Pancreas (tissue), 10 donors: Measurements from ENCODE around the gene LAMA2. TPM values are rescaled to one million over a fixed set of nuclear protein-coding genes. Genes with fewer than 3 reads are reported as not detected.
"Not testable (repeated sequence)": the region's sequence is repeated elsewhere in the genome, so short reads cannot be mapped to it uniquely, and the experiment has no call there.

Experiments
- ATAC-seq, 4 donors: fragments of 200-7000 bp; cut with Tn5 transposase; one replicate each; pipeline versions ENCODE4 v1.8.0 to v1.9.1; 2020; ENCODE audit warnings: mild to moderate bottlenecking in 4 of 4, moderate library complexity in 4 of 4
- DNase-seq, 6 donors: peaks; one replicate each; pipeline ENCODE4 v3.0.0-alpha.2; 2020
- FAIRE-seq: peaks from 2 replicates; lab custom pipeline; 2012; peaks lifted over from hg19 to GRCh38; lab: Jason Lieb, UNC
- H3K27ac ChIP-seq, 4 donors: fragments of 200-600 bp; sonication (generic); 1 replicate in 3 of 4; 2 replicates in 1 of 4; pipeline versions ENCODE4 v1.5.0 to v1.8.0; 2020
- H3K27me3 ChIP-seq, 4 donors: fragments of 200-600 bp; one replicate each; pipeline ENCODE4 v1.8.0; 2021
- H3K36me3 ChIP-seq, 3 donors: fragments of 200-600 bp; sonication (generic) in 1 of 3; one replicate each; pipeline versions ENCODE4 v1.5.0 to v1.8.0; 2020 to 2021
- H3K4me1 ChIP-seq, 3 donors: fragments of 200-600 bp; one replicate each; pipeline ENCODE4 v1.8.0; 2021
- H3K4me3 ChIP-seq, 4 donors: fragments of 200-600 bp; sonication (generic) in 2 of 4; one replicate each; pipeline versions ENCODE4 v1.5.0 to v1.8.0; 2020 to 2021
- H3K9me3 ChIP-seq, 4 donors: fragments of 200-600 bp; one replicate each; pipeline ENCODE4 v1.8.0; 2021
- WGBS, 2 donors: extraction: QIAGEN DNeasy Blood & Tissue Kit; methylation state at CpG; one replicate each; pipeline ENCODE4 v1.1.7; 2013; 5-methylcytosine and 5-hydroxymethylcytosine counted together
- intact Hi-C, 3 donors: fragments of 100-400 bp; cut with DNase I; formaldehyde crosslinking; loops; one replicate each; pipeline versions ENCODE4 v1.11.1 to v1.14.2; 2022
- polyA plus RNA-seq, 2 donors: library from polyadenylated mRNA; stranded (reverse); fragments of 200-250 nt; gene quantifications; one replicate each; pipeline ENCODE4 v1.2.3, GENCODE V29; 2013
- total RNA-seq, 6 donors: library from RNA; stranded (reverse); fragmentation: NEBNext Ultra II Directional in 4 of 6; extraction: Animal tissue kit (Norgen Biotek cat#: 25700) in 4 of 6; gene quantifications; one replicate each; pipeline versions ENCODE4 v1.2.1 to v1.2.4, GENCODE V29; 2021 to 2023
- TF ChIP-seq, protein P1 (sequence below), 4 donors: fragments of 200-600 bp; sonication (generic) in 3 of 4; IDR thresholded peaks; one replicate each; pipeline versions ENCODE4 v1.5.0 to v1.8.0; 2021; ENCODE audit warnings: antibody characterized with exemption in 4 of 4
- donor health status: healthy with polysubstance abuse.
- donor health status: DM: no; HTN: no; CAD: no; lungs with moderate emphysema.
- donor health status: DM: no; HTN: no; CAD: no.
- donor health status: control.
- donor health status: control.
- donor health status: Bipolar disorder and iron deficiency.
- donor health status: DM: yes; HTN: yes; CAD: no.
- donor health status: DM: no; HTN: no; CAD: no.
- donor health status: DM: no; HTN: no; CAD: no.
- donor health status: DM: yes; HTN: yes; CAD: no.

The LAMA2 gene
- total and polyA plus RNA-seq, 8 donors, result 1.2 to 26.2 (median 6.2) TPM

DNA sequence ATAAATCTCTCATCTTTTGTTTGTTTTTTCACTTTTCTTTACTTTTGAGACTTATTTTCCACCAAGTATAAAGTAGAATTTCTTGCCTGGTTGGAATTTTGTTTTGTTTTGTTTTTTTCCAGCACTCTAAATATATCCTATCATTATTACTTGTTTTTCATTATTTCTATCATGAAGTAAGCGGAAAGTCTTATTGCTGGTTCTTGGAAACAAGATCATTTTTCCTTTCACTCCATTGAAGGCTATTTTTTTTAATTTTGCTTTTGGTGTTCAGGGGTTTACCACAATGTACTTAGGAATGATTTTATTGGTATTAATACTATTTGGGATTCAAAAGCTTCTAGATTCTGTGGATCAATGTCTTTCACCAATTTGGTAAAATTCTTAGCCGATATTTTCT, 190.1 kb downstream of the LAMA2 start:
- no peak for DNase-seq
- no peak for FAIRE-seq
- ATAC-seq, result no peak
- Histone ChIP-seq H3K27me3 (no peaks in the 10 kb centered on the region), H3K9me3 (no peaks in the 10 kb centered on the region), H3K4me1 (no peaks in the 10 kb centered on the region), H3K36me3 (no peaks in the 10 kb centered on the region), H3K4me3 (no peak overlapping the region), H3K27ac (no peak overlapping the region)
- WGBS, 2 donors, result 79 to 97% methylated on average over 2 of the region's 2 CpGs
- TF ChIP-seq, protein P1, sequence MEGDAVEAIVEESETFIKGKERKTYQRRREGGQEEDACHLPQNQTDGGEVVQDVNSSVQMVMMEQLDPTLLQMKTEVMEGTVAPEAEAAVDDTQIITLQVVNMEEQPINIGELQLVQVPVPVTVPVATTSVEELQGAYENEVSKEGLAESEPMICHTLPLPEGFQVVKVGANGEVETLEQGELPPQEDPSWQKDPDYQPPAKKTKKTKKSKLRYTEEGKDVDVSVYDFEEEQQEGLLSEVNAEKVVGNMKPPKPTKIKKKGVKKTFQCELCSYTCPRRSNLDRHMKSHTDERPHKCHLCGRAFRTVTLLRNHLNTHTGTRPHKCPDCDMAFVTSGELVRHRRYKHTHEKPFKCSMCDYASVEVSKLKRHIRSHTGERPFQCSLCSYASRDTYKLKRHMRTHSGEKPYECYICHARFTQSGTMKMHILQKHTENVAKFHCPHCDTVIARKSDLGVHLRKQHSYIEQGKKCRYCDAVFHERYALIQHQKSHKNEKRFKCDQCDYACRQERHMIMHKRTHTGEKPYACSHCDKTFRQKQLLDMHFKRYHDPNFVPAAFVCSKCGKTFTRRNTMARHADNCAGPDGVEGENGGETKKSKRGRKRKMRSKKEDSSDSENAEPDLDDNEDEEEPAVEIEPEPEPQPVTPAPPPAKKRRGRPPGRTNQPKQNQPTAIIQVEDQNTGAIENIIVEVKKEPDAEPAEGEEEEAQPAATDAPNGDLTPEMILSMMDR (IDR thresholded peaks at IDR 0.05), result no peak
- intact Hi-C loops, result no loop called here

DNA sequence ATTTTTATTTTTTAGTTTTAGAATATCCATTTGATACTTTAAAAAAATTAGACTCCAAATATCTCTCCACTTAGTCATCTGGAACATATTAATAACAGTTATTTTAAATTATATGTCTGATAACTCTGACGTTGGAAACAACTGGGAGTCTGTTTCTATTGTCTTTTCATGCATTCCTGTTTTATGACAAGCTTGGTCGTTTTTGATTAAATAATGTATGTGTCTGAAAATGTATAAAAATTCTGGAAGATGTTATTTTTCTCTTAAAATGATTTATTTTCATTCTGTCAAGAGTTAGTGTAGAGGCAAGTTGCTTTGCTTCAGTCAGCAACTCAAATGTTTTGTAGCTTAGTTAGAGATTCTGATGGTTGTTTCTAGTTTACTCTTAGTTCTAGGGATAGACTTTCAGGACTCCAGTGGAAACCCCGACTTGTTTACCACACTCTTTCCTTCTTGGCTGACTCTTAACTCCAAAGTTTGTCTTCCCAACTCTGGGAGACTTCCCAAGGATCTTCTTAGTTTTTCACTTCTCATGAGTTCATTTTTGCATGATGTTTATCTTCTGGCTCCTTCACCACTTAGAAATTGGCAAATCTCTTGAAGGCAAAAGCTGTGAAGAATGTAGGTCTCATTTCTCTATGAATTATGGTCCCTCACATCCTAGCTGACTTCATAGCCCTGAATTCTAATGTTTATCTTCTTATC, 190.9 kb downstream of the LAMA2 start:
- TF ChIP-seq, protein P1 (IDR thresholded peaks at IDR 0.05), result no peak

GRCh38 chr6:129084406-129084805, 201.5 kb downstream of the LAMA2 start:
- Histone ChIP-seq H3K27ac (no peak overlapping the region), H3K4me1 (no peaks in the 10 kb centered on the region), H3K4me3 (no peak overlapping the region), H3K36me3 (no peaks in the 10 kb centered on the region), H3K27me3 (no peaks in the 10 kb centered on the region), H3K9me3 (no peaks in the 10 kb centered on the region)
- DNase-seq (no peak), ATAC-seq (no peak), FAIRE-seq (no peak)
- TF ChIP-seq, protein P1 (IDR thresholded peaks at IDR 0.05), result no peak
- intact Hi-C loops, result no loop called here

More for the DNA sequence above, 190.9 kb downstream of the LAMA2 start:
- DNase-seq, result no peak
- Histone ChIP-seq H3K4me3 (no peak overlapping the region), H3K27me3 (no peaks in the 10 kb centered on the region), H3K9me3 (no peaks in the 10 kb centered on the region), H3K36me3 (no peaks in the 10 kb centered on the region), H3K4me1 (no peaks in the 10 kb centered on the region), H3K27ac (no peak overlapping the region)
- intact Hi-C loops, result no loop called here
- peak; percentile 80 for FAIRE-seq
- WGBS, 2 donors, result 26 to 30% methylated on average over 3 of the region's 3 CpGs
- no peak for ATAC-seq

DNA sequence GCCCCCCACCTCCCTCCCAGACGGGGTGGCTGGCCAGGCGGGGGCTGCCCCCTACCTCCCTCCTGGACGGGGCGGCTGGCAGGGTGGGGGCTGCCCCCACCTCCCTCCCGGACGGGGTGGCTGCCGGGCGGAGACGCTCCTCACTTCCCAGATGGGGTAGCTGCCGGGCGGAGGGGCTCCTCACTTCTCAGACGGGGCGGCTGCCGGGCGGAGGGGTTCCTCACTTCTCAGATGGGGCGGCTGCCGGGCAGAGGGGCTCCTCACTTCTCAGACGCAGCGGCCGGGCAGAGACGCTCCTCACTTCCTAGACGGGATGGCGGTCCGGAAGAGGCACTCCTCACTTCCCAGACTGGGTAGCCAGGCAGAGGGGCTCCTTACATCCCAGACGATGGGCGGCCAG, 205.5 kb downstream of the LAMA2 start:
- H3K27ac ChIP-seq, intact Hi-C loops, H3K27me3 ChIP-seq, H3K4me1 ChIP-seq, FAIRE-seq, H3K4me3 ChIP-seq, H3K36me3 ChIP-seq, ATAC-seq, H3K9me3 ChIP-seq: not testable (repeated sequence)
- WGBS, 2 donors, result 91 to 99% methylated on average over 18 to 26 of the region's 26 CpGs
- DNase-seq, result peak in 2 of 6 donors; percentile 9 to 49

DNA sequence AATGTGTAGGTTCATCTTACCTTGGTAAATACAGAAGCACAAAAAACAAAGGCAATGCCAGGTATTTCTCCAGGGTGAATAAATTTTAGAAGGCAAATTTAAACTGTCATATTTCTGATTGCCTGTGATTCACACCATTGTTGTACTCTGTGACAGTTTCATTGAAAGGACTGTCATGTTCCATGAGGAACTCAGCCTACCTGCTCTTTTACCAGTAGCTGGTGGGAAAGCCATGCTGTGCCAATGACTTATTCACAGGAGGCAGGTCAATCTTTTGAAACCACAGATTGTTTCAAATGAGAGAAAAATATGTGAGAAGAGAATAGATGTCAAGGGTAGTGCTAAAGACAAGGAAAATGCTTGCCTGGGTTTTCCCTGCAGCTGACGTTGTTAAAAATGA, 206.4 kb downstream of the LAMA2 start:
- Histone ChIP-seq H3K9me3 (no peaks in the 10 kb centered on the region), H3K4me3 (no peak overlapping the region), H3K36me3 (no peaks in the 10 kb centered on the region), H3K27me3 (no peaks in the 10 kb centered on the region), H3K4me1 (no peaks in the 10 kb centered on the region), H3K27ac (no peak overlapping the region)
- no peak for ATAC-seq
- FAIRE-seq, result no peak
- DNase-seq, result no peak
- WGBS, 2 donors, result 60 to 72% methylated on average over 1 of the region's 1 CpG
- TF ChIP-seq, protein P1 (IDR thresholded peaks at IDR 0.05), result no peak
- intact Hi-C loops, result no loop called here
